Breast epithelium (tissue), 4 donors: ENCODE measurements around the gene PKM. TPM values are rescaled to one million over a fixed set of nuclear protein-coding genes. Genes with fewer than 3 reads are reported as not detected.

ENCODE experiments used
- DNase-seq, 2 donors: peaks; one replicate each; pipeline ENCODE4 v3.0.0-alpha.2; 2019; ENCODE audit warnings: low spot score in 2 of 2
- H3K27ac ChIP-seq, 2 donors: fragments of 200-600 bp; sonication (generic) in 1 of 2; one replicate each; pipeline ENCODE4 v1.5.1; 2016 to 2019; ENCODE audit warnings: mild to moderate bottlenecking in 1 of 2
- H3K27me3 ChIP-seq, 2 donors: fragments of 200-600 bp; sonication (generic) in 1 of 2; one replicate each; pipeline versions ENCODE4 v1.5.1 to v1.6.0; 2017 to 2019; ENCODE audit warnings: control low read depth in 1 of 2, mild to moderate bottlenecking in 1 of 2
- H3K36me3 ChIP-seq: fragments of 200-600 bp; one replicate; pipeline ENCODE4 v1.5.1; 2019
- H3K4me1 ChIP-seq, 2 donors: fragments of 200-600 bp; sonication (generic); one replicate each; pipeline ENCODE4 v1.5.1; 2016 to 2019; ENCODE audit warnings: control low read depth in 1 of 2
- H3K4me3 ChIP-seq, 3 donors: fragments of 200-600 bp; sonication (generic); 1 replicate in 2 of 3; 2 replicates in 1 of 3; pipeline ENCODE4 v1.5.1; 2016 to 2019; ENCODE audit warnings: mild to moderate bottlenecking in 3 of 3, moderate library complexity in 2 of 3
- H3K9me3 ChIP-seq, 2 donors: fragments of 200-600 bp; sonication (generic) in 1 of 2; one replicate each; pipeline ENCODE4 v1.5.1; 2016 to 2019; ENCODE audit warnings: control low read depth in 1 of 2
- POLR2A ChIP-seq: fragments of 450-650 bp; IDR thresholded peaks from one replicate; pipeline ENCODE4 v1.6.1; 2016; ENCODE audit warnings: antibody characterized with exemption, mild to moderate bottlenecking, moderate library complexity
- POLR2AphosphoS5 ChIP-seq, 3 donors: sonication (generic); formaldehyde crosslinking; IDR thresholded peaks; one replicate each; pipeline ENCODE4 v1.6.1; 2017; ENCODE audit warnings: antibody characterized with exemption in 3 of 3
- intact Hi-C: fragments of 100-400 bp; cut with DNase I; formaldehyde crosslinking; loops from one replicate; pipeline ENCODE4 v1.15.1; 2023; ENCODE audit warnings: low total_unique reads
- total RNA-seq, 3 donors: library from RNA; depleted of rRNA; stranded (reverse); fragments of >200 nt; gene quantifications; one replicate each; pipeline ENCODE4 v1.1.0, GENCODE V29; 2016
- TF ChIP-seq, protein P1 (sequence below), 3 donors: fragments of 450-650 bp; IDR thresholded peaks; one replicate each; pipeline ENCODE4 v1.5.1; 2016 to 2017; ENCODE audit warnings: antibody characterized with exemption in 3 of 3, mild to moderate bottlenecking in 3 of 3, moderate library complexity in 3 of 3

Gene PKM
- total RNA-seq, 3 donors from 2014 or later: 212 to 476 (median 367) TPM

DNA sequence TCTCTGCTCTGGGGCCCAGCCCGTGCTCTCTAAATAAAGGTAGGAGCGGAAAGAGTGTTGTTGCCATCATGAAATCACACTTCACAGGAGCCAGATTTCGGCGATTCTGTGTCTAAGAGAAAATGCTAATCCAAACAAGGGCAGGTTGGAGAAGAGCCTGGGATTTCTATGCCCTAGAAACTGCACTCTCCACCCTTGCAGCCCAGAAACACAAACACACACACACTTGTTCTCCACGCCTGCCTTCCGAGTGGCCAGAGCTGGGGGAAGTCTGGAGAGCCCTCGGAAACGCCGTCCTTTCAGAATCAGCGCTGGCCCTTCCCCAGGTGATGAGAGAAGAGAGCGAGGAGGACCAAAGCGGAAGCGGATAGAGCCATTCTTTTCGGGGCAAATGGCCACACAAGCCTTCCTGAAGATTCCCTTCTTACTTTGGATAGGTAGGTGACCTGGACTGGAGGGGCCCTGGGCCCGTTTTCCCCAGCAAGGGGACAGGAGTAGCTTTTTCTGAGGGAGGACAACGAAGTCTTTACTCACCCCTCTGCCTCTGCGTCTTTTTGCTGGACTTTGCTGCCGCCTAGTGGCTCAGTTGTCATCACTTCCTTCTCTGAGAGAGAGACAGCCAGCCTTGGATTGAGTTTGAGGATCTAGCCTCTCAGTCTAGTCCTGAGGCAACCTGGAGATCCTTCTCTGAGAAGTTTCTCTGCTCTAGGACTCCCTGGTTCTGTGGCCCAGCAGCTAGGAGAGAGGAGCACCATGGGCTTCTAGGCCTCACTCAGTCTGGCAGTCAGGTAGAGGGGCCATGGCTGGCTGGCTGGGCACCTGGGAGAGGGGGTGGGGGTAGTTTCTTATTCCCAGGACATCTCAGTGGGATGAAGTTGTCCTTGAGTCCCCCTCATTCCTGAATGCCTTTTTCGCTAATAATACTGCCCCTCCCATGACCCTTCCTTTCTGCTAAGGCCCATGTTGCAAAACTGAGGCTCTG is 75.1 kb downstream of the PKM start:
- intact Hi-C loops: no loop called here
- H3K4me3 ChIP-seq: peak overlapping the region; percentile 45 to 68 (median 52)
- TF ChIP-seq, protein P1, sequence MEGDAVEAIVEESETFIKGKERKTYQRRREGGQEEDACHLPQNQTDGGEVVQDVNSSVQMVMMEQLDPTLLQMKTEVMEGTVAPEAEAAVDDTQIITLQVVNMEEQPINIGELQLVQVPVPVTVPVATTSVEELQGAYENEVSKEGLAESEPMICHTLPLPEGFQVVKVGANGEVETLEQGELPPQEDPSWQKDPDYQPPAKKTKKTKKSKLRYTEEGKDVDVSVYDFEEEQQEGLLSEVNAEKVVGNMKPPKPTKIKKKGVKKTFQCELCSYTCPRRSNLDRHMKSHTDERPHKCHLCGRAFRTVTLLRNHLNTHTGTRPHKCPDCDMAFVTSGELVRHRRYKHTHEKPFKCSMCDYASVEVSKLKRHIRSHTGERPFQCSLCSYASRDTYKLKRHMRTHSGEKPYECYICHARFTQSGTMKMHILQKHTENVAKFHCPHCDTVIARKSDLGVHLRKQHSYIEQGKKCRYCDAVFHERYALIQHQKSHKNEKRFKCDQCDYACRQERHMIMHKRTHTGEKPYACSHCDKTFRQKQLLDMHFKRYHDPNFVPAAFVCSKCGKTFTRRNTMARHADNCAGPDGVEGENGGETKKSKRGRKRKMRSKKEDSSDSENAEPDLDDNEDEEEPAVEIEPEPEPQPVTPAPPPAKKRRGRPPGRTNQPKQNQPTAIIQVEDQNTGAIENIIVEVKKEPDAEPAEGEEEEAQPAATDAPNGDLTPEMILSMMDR (IDR thresholded peaks at IDR 0.05): peak; percentile 91 to 92 (median 91)
- TF ChIP-seq POLR2A (no peak), POLR2AphosphoS5 (IDR thresholded peaks at IDR 0.05) (peak in 1 of 3 donors; percentile 58)
- no peaks in the 10 kb centered on the region for H3K9me3 ChIP-seq
- H3K4me1 ChIP-seq: peaks cover 0 to 5% of the 10 kb centered on the region in 2 donors
- no peaks in the 10 kb centered on the region for H3K36me3 ChIP-seq
- peak overlapping the region; percentile 92 to 93 for H3K27ac ChIP-seq
- DNase-seq: peak; percentile 87 to 88
- no peaks in the 10 kb centered on the region for H3K27me3 ChIP-seq

DNA sequence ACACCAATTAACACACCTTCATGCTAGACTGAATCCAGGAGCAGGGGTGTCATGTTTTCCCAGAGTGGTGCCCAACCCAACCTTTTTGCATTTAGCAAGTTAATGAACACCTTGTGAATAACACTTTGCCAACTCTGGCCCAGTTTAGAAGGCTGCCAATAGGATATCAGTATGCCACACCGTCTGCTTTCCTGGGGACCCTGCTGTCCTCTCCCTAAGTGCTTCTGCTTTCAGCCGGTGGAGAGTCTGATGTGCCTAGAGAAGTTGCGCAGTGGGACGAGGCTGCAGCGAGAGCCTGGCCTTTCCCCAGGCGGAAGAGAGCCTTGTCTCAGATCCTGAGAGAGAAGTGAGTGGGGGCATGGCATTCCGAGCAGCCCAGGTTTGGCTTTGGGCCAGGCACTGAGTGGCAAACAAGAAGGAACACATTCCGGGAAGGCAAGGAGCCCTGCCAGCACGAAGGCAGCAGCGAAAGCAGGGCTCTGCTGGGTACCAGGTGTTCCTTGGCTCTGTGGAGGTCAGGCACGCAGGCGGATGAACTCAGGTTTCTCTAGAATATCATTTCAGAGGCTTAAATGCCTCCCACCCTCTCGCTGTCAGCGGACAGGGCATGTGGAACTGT is 75.9 kb downstream of the PKM start:
- TF ChIP-seq POLR2A (peak; percentile 30), POLR2AphosphoS5 (IDR thresholded peaks at IDR 0.05) (peak; percentile 66 to 92 (median 77))
- TF ChIP-seq, protein P1 (IDR thresholded peaks at IDR 0.05): no peak
- no peaks in the 10 kb centered on the region for H3K27me3 ChIP-seq
- intact Hi-C loops: no loop called here
- peaks cover 0 to 5% of the 10 kb centered on the region in 2 donors for H3K4me1 ChIP-seq
- peak; percentile 97 for DNase-seq
- peak overlapping the region; percentile 45 to 68 (median 52) for H3K4me3 ChIP-seq
- H3K36me3 ChIP-seq: no peaks in the 10 kb centered on the region
- H3K27ac ChIP-seq: peak overlapping the region; percentile 92 to 93
- no peaks in the 10 kb centered on the region for H3K9me3 ChIP-seq

DNA sequence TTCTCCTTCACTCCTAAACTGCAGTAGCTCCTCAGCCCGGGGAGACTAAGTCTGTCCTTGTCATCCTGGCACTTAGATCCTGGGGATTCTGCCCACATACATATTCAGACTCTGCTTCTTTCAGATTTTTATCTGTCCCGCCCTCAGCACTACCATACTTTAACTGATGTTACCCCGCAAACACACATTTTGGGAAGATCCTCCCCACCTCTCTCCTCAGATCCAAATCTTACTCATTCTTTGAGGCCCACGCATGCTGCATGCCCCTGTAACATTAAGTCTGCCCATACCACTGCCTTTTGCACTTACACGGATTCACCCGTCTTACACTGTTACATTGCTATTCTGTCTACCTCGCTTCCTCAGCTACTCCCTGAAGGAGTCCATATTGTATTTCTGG is 76.7 kb downstream of the PKM start:
- TF ChIP-seq POLR2AphosphoS5 (IDR thresholded peaks at IDR 0.05) (no peak), POLR2A (no peak)
- TF ChIP-seq, protein P1 (IDR thresholded peaks at IDR 0.05): no peak
- Histone ChIP-seq H3K27me3 (no peaks in the 10 kb centered on the region), H3K4me1 (peaks cover 0 to 5% of the 10 kb centered on the region in 2 donors), H3K27ac (peak overlapping the region; percentile 92 to 93), H3K9me3 (no peaks in the 10 kb centered on the region), H3K36me3 (no peaks in the 10 kb centered on the region), H3K4me3 (no peak overlapping the region)
- intact Hi-C loops: loop anchor here (5.0 kb wide), 1 partner anchor 272 kb away; no protein-coding TSS in a partner anchor
- DNase-seq: no peak

DNA sequence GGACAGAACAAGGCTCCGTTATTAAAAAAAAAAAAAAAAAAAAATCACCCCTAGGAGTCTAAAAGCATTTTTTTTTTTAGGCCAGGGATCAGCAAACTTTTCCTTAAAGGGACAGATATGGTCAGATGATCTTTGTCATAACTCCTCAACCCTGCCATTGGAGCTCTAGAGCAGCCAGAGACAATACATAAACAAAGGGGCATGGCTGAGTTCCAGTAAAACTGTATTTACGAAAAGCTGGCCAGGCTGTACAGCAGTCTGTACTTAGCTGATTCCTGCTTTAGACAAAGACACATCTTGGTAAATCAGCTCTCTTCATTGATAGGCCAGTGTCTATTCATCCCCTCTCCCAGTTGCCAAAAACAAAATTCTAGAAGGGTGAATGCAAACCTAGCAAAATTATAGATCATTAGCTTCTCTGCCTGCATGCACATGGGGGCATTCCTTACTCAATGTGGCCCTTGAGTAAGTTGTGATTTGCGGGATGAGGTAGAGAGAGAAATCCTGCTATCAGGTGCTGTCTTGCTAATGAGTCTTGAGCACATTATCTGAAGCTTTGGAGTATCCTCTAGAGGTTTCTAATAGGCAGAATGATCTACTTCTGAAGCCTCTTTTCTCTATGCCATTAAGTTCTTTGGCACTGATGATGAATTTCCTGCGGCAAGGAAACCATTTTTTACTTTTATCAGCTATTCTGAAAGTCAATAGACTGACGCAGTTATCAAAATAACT is 77.6 kb downstream of the PKM start:
- no peaks in the 10 kb centered on the region for H3K27me3 ChIP-seq
- no peak overlapping the region for H3K4me3 ChIP-seq
- no peaks in the 10 kb centered on the region for H3K9me3 ChIP-seq
- peaks cover 0 to 5% of the 10 kb centered on the region in 2 donors for H3K4me1 ChIP-seq
- no peaks in the 10 kb centered on the region for H3K36me3 ChIP-seq
- TF ChIP-seq POLR2AphosphoS5 (IDR thresholded peaks at IDR 0.05): no peak
- TF ChIP-seq, protein P1 (IDR thresholded peaks at IDR 0.05): no peak
- no peak for TF ChIP-seq POLR2A
- no peak for DNase-seq
- H3K27ac ChIP-seq: peak overlapping the region; percentile 92 to 93
- intact Hi-C loops: loop anchor here (5.0 kb wide), 1 partner anchor 271 kb away; no protein-coding TSS in a partner anchor

Other genes starting within 250 kb of the PKM start
- gene MYO9A, start 113.0 kb downstream of the PKM start, total RNA-seq: 100 to 1,000 TPM in 1 of 3 donors, 10 to 100 TPM in 2; 64.2 to 128 (median 86.5) TPM
- 1 to 10 TPM; 1.6 to 4.4 (median 2.0) TPM for gene SENP8, start 112.8 kb downstream of the PKM start, total RNA-seq
- 10 to 100 TPM in 2 of 3 donors, under 1 TPM in 1; 0.16 to 52.5 (median 18.7) TPM for gene GRAMD2A, start 33.4 kb downstream of the PKM start, total RNA-seq
- 10 to 100 TPM; 63.9 to 90.4 (median 65.8) TPM for gene PARP6, start 41.4 kb upstream of the PKM start, total RNA-seq
- 1 to 10 TPM; 2.6 to 3.5 (median 2.9) TPM for gene CELF6, start 89.0 kb upstream of the PKM start, total RNA-seq
- gene HEXA, start 144.8 kb upstream of the PKM start, total RNA-seq: 100 to 1,000 TPM in 1 of 3 donors, 10 to 100 TPM in 2; 63.6 to 147 (median 81.1) TPM
- gene TMEM202, start 167.1 kb upstream of the PKM start, total RNA-seq: not detected
- 100 to 1,000 TPM in 1 of 3 donors, 10 to 100 TPM in 2; 54.1 to 106 (median 61.1) TPM for gene ARIH1, start 243.1 kb upstream of the PKM start, total RNA-seq